ENCODE data around the gene INTS13. TPM values are rescaled to one million over a fixed set of nuclear protein-coding genes. Genes with fewer than 3 reads are reported as not detected.
A peak's percentile ranks its signal among the peaks of the same experiment; 100 is the strongest.
"Not testable (repeated sequence)": the region's sequence is repeated elsewhere in the genome, so short reads cannot be mapped to it uniquely, and the experiment has no call there.

The INTS13 gene
- total RNA-seq, 1 experiment from 2014 or later, result 67.8 TPM

DNA sequence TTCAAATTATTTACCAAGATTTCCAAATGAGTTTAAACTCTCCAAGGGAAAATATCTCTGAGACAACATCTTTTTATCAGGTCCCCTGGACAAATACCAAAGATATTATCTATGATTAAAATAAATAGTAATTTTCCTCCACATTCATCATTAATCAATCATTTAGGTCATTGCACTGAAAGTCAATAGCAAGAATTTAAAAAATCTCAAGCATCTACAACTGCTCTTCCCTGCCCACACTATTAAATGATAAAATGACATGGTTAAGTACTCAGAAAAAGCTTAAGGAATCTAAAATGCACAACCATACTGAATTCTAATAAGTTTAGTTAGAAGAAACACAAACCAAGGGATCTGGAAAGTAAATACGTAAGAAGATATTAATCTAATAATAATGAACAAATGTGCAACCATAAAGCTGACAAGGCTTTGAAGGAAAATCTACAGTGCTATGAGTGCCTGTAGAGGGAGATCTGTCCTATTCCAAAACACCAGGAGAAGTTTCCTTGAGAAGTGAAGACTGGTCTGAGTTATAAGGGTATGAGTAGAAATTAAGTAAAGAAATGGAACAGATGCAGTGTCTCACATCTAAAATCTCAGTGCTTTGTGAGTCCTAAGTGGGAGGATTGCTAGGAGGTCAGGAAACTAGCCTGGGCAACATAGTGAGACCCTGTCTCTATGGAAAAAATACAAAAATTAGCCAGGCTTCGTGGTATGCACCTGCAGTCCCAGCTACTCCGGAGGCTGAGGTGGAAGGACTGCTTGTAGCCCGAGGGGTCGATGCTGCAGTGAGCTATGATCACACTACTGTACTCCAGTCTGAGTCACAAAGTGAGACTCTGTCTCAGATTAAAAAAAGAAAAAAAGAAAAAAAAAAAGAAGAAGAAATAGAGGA is 19.2 kb downstream of the INTS13 start:
- H3K4me3 Mint-ChIP-seq (ENCODE audit: unreplicated experiment), result no peak overlapping the region
- POLR2A ChIA-PET, result interaction anchor here (0.6 to 1.4 kb wide), 4 partner anchors 9 to 454 kb away, joined by 3 to 4 read pairs (median 4); no protein-coding TSS in a partner anchor
- intact Hi-C loops (cut with micrococcal nuclease), result no loop called here
- H3K27ac Mint-ChIP-seq (ENCODE audit: low read depth, unreplicated experiment), result peak overlapping the region; percentile 39
- CTCF ChIA-PET, result interaction anchor here (0.8 to 1.4 kb wide), 3 partner anchors 19 to 95 kb away, joined by 3 to 4 read pairs (median 4); partner anchors contain the start of genes ITPR2 and TM7SF3
- no peaks in the 10 kb centered on the region for H3K9me3 Mint-ChIP-seq (ENCODE audit: unreplicated experiment)
- TF ChIP-seq, protein P1, sequence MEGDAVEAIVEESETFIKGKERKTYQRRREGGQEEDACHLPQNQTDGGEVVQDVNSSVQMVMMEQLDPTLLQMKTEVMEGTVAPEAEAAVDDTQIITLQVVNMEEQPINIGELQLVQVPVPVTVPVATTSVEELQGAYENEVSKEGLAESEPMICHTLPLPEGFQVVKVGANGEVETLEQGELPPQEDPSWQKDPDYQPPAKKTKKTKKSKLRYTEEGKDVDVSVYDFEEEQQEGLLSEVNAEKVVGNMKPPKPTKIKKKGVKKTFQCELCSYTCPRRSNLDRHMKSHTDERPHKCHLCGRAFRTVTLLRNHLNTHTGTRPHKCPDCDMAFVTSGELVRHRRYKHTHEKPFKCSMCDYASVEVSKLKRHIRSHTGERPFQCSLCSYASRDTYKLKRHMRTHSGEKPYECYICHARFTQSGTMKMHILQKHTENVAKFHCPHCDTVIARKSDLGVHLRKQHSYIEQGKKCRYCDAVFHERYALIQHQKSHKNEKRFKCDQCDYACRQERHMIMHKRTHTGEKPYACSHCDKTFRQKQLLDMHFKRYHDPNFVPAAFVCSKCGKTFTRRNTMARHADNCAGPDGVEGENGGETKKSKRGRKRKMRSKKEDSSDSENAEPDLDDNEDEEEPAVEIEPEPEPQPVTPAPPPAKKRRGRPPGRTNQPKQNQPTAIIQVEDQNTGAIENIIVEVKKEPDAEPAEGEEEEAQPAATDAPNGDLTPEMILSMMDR (IDR thresholded peaks at IDR 0.05; ENCODE audit: unreplicated experiment), result no peak
- H3K36me3 Mint-ChIP-seq (ENCODE audit: insufficient read depth, unreplicated experiment), result peaks cover 75% of the 10 kb centered on the region
- no peaks in the 10 kb centered on the region for H3K27me3 Mint-ChIP-seq (ENCODE audit: insufficient read depth, unreplicated experiment)
- peaks cover 11% of the 10 kb centered on the region for H3K4me1 Mint-ChIP-seq (ENCODE audit: insufficient read depth, unreplicated experiment)
- no peak for DNase-seq (ENCODE audit: unreplicated experiment)
- no TSS peak for BruUV-seq (replicated peaks)

DNA sequence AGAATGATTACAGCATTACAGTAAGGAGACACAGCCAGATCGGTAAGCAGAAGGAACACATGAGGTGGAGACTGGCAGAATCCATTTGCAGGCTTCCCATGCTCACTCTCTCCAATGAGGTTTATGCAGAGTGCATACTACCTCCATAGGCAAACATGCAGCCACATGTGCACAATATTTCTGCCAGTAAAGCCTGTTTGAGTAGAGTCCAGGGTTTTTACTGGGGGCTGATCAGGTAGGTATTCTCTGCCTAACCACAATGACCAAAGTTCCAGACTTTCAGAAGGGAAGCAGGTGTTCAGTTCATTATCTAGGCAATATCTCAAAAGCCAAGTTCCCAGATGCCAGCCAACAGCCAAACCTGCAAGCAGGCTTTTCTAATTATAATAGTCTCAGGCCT is 31.1 kb downstream of the INTS13 start:
- no TSS peak for BruUV-seq (replicated peaks)
- intact Hi-C loops (cut with micrococcal nuclease), result no loop called here
- Mint-ChIP-seq H3K27me3 (ENCODE audit: insufficient read depth, unreplicated experiment) (no peaks in the 10 kb centered on the region), H3K4me1 (ENCODE audit: insufficient read depth, unreplicated experiment) (no peaks in the 10 kb centered on the region), H3K36me3 (ENCODE audit: insufficient read depth, unreplicated experiment) (peaks cover 71% of the 10 kb centered on the region), H3K4me3 (ENCODE audit: unreplicated experiment) (no peak overlapping the region), H3K27ac (ENCODE audit: low read depth, unreplicated experiment) (no peak overlapping the region), H3K9me3 (ENCODE audit: unreplicated experiment) (peaks cover 14% of the 10 kb centered on the region)
- no peak for DNase-seq (ENCODE audit: unreplicated experiment)
- POLR2A ChIA-PET, result no interaction called here
- TF ChIP-seq, protein P1 (IDR thresholded peaks at IDR 0.05; ENCODE audit: unreplicated experiment), result no peak
- CTCF ChIA-PET, result no interaction called here

DNA sequence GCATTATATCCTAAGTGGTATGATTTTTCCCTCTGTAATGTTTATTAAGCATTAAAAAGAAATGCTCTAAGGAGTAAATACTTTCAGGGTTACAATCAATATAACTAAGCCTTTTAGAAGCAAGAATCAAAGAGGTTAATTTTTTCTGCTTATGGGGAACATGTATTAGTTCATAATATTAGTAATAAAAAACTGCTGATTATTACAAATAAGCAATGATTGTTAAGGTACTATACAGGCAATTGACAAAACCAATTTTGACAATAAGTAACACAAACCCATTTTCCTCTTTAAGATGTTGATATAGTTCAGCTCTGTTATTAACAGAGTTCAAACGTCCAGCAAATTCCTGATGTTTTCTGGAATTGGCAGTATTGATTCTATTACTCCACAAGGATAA is 31.8 kb downstream of the INTS13 start:
- H3K27me3 Mint-ChIP-seq (ENCODE audit: insufficient read depth, unreplicated experiment), result no peaks in the 10 kb centered on the region
- TF ChIP-seq, protein P1 (IDR thresholded peaks at IDR 0.05; ENCODE audit: unreplicated experiment), result no peak
- no peak overlapping the region for H3K4me3 Mint-ChIP-seq (ENCODE audit: unreplicated experiment)
- H3K36me3 Mint-ChIP-seq (ENCODE audit: insufficient read depth, unreplicated experiment), result peaks cover 69% of the 10 kb centered on the region
- POLR2A ChIA-PET, result no interaction called here
- no peak overlapping the region for H3K27ac Mint-ChIP-seq (ENCODE audit: low read depth, unreplicated experiment)
- no TSS peak for BruUV-seq (replicated peaks)
- H3K4me1 Mint-ChIP-seq (ENCODE audit: insufficient read depth, unreplicated experiment), result no peaks in the 10 kb centered on the region
- H3K9me3 Mint-ChIP-seq (ENCODE audit: unreplicated experiment), result peaks cover 15% of the 10 kb centered on the region
- no peak for DNase-seq (ENCODE audit: unreplicated experiment)
- CTCF ChIA-PET, result no interaction called here
- intact Hi-C loops (cut with micrococcal nuclease), result no loop called here

DNA sequence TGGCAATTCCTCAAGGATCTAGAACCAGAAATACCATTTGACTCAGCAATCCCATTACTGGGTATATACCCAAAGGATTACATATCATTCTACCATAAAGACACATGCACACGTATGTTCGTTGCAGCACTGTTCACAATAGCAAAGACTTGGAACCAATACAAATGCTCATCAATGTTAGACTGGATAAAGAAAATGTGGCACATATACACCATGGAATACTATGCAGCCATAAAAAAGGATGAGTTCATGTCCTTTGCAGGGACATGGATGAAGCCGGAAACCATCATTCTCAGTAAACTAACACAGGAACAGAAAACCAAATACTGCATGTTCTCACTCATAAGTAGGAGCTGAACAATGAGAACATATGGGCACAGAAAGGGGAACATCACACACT is 34.4 kb downstream of the INTS13 start:
- H3K27me3 Mint-ChIP-seq (ENCODE audit: insufficient read depth, unreplicated experiment); intact Hi-C loops (cut with micrococcal nuclease); H3K4me1 Mint-ChIP-seq (ENCODE audit: insufficient read depth, unreplicated experiment); DNase-seq (ENCODE audit: unreplicated experiment); BruUV-seq (replicated peaks); H3K27ac Mint-ChIP-seq (ENCODE audit: low read depth, unreplicated experiment); H3K4me3 Mint-ChIP-seq (ENCODE audit: unreplicated experiment): not testable (repeated sequence)
- CTCF ChIA-PET, result interaction anchor here (0.7 to 8.1 kb wide), 2 partner anchors 16 to 18 kb away, joined by 4 to 39 read pairs; no protein-coding TSS in a partner anchor
- peaks cover 67% of the 10 kb centered on the region for H3K36me3 Mint-ChIP-seq (ENCODE audit: insufficient read depth, unreplicated experiment)
- POLR2A ChIA-PET, result interaction anchor here (0.7 to 1.0 kb wide), 3 partner anchors 8 to 206 kb away, joined by 3 to 4 read pairs (median 3); no protein-coding TSS in a partner anchor
- peaks cover 21% of the 10 kb centered on the region for H3K9me3 Mint-ChIP-seq (ENCODE audit: unreplicated experiment)
